ENCODE measurements around the gene BLID.
A peak's percentile ranks its signal among the peaks of the same experiment; 100 is the strongest.

BLID gene

GRCh38 chr11:122138744-122139594 lies 23.0 kb upstream of the BLID start:
- no peak for DNase-seq

GRCh38 chr11:122137078-122137793 lies 21.2 kb upstream of the BLID start:
- DNase-seq, result no peak

- no peak for DNase-seq
These were observed 15.1 kb upstream of the BLID start for GRCh38 chr11:122131126-122131525.

- no peak for DNase-seq
These were observed 12.1 kb upstream of the BLID start for GRCh38 chr11:122128146-122128545.

- DNase-seq, result no peak
These were observed 11.0 kb upstream of the BLID start for GRCh38 chr11:122127020-122127419.

- DNase-seq, result peak; percentile 25
These were observed 10.1 kb upstream of the BLID start for GRCh38 chr11:122126024-122126688.

- DNase-seq, result no peak
These were observed 7.4 kb upstream of the BLID start for GRCh38 chr11:122123263-122123929.

GRCh38 chr11:122122179-122122578 lies 6.2 kb upstream of the BLID start:
- no peak for DNase-seq

GRCh38 chr11:122120096-122120495 lies 4.1 kb upstream of the BLID start:
- no peak for DNase-seq

- no peak for DNase-seq
These were observed 576 bp upstream of the BLID start for GRCh38 chr11:122116591-122116990.

GRCh38 chr11:122114976-122115375 lies 1.0 kb downstream of the BLID start:
- DNase-seq, result no peak

- DNase-seq, result peak; percentile 51
These were observed 1.9 kb downstream of the BLID start for GRCh38 chr11:122113836-122114825.

- DNase-seq, result peak; percentile 56
These were observed 3.3 kb downstream of the BLID start for GRCh38 chr11:122112470-122113365.

GRCh38 chr11:122109932-122110331 lies 6.1 kb downstream of the BLID start:
- no peak for DNase-seq

GRCh38 chr11:122108828-122109227 lies 7.2 kb downstream of the BLID start:
- DNase-seq, result no peak

GRCh38 chr11:122108192-122108799 lies 7.7 kb downstream of the BLID start:
- DNase-seq, result peak; percentile 39

GRCh38 chr11:122107566-122107965 lies 8.4 kb downstream of the BLID start:
- peak; percentile 43 for DNase-seq

- no peak for DNase-seq
These were observed 9.0 kb downstream of the BLID start for GRCh38 chr11:122107045-122107444.

GRCh38 chr11:122105044-122105758 lies 10.8 kb downstream of the BLID start:
- DNase-seq, result no peak

- no peak for DNase-seq
These were observed 11.7 kb downstream of the BLID start for GRCh38 chr11:122104341-122104740.

All from inflammatory macrophage treated with lipopolysaccharide for 4 hours (primary cell).